D721Med (cell line): ENCODE measurements around the gene PSAPL1.

ENCODE experiments used
- DNase-seq: peaks from one replicate; pipeline ENCODE4 v3.0.0; 2011; ENCODE audit warnings: low spot score; ENCODE audit not compliant: insufficient read length
- FAIRE-seq: peaks from 2 replicates; lab custom pipeline; 2011; peaks lifted over from hg19 to GRCh38; lab: Jason Lieb, UNC
- TF ChIP-seq, protein P1 (sequence below): IDR thresholded peaks from 2 replicates; pipeline ENCODE4 v1.5.1; 2012; ENCODE audit warnings: mild to moderate bottlenecking, control low read depth; ENCODE audit not compliant: insufficient read depth; ENCODE audit errors: missing control alignments

Gene PSAPL1

GRCh38 chr4:7397206-7398103 is 37.3 kb downstream of the PSAPL1 start:
- TF ChIP-seq, protein P1, sequence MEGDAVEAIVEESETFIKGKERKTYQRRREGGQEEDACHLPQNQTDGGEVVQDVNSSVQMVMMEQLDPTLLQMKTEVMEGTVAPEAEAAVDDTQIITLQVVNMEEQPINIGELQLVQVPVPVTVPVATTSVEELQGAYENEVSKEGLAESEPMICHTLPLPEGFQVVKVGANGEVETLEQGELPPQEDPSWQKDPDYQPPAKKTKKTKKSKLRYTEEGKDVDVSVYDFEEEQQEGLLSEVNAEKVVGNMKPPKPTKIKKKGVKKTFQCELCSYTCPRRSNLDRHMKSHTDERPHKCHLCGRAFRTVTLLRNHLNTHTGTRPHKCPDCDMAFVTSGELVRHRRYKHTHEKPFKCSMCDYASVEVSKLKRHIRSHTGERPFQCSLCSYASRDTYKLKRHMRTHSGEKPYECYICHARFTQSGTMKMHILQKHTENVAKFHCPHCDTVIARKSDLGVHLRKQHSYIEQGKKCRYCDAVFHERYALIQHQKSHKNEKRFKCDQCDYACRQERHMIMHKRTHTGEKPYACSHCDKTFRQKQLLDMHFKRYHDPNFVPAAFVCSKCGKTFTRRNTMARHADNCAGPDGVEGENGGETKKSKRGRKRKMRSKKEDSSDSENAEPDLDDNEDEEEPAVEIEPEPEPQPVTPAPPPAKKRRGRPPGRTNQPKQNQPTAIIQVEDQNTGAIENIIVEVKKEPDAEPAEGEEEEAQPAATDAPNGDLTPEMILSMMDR = no peak
- DNase-seq (peak; percentile 4), FAIRE-seq (no peak)

- no peak for DNase-seq
- no peak for FAIRE-seq
- TF ChIP-seq, protein P1 = no peak
These were observed 38.4 kb downstream of the PSAPL1 start for GRCh38 chr4:7396186-7396910.

- FAIRE-seq (no peak), DNase-seq (peak; percentile 5)
- TF ChIP-seq, protein P1 = no peak
These were observed 39.1 kb downstream of the PSAPL1 start for GRCh38 chr4:7395645-7396044.

DNA sequence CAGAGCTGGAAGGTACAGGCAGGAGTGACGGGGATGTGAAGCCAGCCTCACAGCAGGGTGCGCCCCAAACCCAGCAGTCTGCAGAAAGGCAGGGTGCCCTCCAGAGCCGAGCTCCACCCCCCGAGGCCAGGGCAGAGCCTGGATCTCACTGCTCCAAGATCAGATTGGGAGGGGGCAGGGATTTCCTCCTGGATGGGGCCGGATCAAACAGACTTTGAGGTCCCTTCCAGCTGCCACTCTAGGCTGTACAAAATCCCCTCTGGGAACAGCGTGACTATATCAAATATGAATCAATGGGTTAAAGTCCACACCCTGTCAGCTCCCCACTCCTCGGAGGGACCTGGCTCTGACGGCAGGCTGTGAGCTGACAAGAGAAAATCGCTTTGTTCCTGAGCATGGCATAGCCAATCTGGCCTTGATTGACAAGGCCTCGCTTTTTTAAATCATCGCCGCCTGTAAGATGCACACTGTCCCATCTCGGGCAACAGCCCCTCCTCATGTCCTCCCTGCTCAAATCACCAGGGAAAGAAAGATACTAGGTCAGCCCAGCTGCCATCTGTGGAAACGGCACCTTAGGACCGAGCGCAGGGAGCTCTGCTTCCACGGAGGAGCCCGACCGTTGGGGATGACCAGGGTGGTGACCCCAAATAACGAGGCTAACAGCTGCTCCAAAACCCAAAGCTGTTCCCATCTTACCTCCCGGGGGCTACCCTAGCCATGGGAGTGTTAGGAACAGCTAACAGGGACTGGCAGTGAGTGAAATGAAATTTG is 39.9 kb downstream of the PSAPL1 start:
- DNase-seq = peak; percentile 77
- TF ChIP-seq, protein P1 = no peak
- FAIRE-seq = no peak

- TF ChIP-seq, protein P1 = no peak
- no peak for FAIRE-seq
- peak; percentile 11 for DNase-seq
These were observed 40.8 kb downstream of the PSAPL1 start for GRCh38 chr4:7393601-7394575.
